H54 (cell line): ENCODE data around the gene WNT3.
"Not testable (repeated sequence)": the region's sequence is repeated elsewhere in the genome, so short reads cannot be mapped to it uniquely, and the experiment has no call there.

Source experiments
- DNase-seq: peaks from one replicate; pipeline ENCODE4 v3.0.0; 2011; ENCODE audit warnings: low spot score, mixed read lengths; ENCODE audit not compliant: insufficient read length
- FAIRE-seq: peaks from 3 replicates; lab custom pipeline; 2011; peaks lifted over from hg19 to GRCh38; lab: Jason Lieb, UNC
- POLR2A ChIP-seq: IDR thresholded peaks from 2 replicates; pipeline ENCODE4 v1.6.1; 2011; ENCODE audit warnings: low read depth, mild to moderate bottlenecking, low read length

Gene WNT3

DNA sequence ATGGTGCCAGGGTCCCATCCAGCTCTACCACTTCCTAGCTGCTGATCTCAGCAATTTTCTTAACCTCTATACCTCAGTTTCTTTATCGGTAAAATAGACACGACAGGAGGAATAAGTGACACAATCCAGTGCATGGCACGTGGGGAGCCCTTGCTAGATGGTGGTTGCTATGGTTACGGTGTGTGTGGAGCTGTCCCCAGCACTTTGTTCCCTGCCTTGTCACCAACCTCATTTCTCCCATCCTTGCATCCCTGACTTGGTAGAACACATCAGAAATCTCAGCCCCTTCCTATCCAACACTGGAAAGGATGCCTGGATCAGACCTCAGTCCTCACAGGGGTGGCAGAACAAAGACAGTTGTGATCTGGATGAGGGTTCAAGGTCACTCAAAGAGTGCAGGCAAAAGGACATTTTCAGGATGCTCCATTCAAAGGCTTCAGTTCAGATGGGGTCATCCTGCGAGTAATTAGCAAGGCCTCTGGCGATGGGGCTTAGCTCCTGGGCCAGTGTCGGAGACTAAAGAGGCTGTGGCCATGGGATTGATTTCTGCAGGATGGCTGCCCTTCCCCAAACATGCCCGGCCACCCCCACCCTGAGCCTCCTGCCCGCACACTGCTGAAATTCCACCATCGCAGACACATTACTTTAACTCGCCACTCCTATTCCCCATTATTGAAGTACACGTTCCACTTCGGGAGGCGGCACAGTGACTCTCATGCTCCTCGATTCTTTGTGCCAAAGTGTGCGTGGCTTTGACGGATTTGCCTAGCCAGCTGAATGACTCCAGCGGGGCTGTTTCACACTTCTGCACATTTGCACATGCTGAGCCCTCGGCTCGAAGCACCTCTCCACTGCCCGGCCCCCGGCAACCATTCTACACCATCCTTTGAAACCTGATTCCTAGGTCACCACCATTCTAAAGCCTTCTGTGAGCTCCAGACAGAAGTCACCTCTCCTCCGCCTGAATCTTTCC, 40.3 kb downstream of the WNT3 start:
- FAIRE-seq: no peak
- DNase-seq: no peak
- no peak for TF ChIP-seq POLR2A

DNA sequence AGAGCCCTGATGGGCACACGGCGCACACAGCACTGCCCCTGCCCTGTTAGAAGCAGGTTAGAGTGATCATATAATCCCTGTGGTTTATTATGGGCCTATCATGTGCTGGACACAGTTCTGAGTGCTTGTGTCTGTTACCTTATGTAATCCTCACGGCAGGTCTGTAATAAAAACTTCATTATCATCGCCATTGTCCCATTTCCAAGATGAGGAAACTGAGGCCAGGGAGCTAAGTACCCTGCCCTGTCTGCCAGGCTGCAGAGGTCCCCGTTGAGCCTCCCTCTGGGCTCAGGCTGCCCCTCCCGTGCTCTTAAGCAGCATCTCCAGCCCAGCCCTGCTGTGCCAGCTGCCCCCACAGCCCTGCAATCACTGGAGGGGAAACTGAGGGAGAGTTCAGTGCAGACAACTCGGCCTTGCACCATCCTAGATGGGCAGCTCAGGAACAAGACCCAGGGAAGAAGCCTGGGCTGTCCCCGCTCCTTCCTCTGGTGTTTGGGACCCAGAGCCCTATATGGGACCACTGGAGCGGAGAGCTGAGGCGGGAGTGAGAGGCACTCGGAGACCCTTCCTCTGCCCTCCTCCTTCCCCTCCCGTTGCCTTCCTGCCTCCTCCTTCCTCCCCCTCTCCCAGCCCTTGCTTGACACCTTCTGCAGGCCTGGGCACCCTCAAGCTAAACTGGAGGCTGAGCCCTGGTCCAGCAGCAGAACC, 42.0 kb downstream of the WNT3 start:
- no peak for DNase-seq
- no peak for TF ChIP-seq POLR2A
- FAIRE-seq: no peak

DNA sequence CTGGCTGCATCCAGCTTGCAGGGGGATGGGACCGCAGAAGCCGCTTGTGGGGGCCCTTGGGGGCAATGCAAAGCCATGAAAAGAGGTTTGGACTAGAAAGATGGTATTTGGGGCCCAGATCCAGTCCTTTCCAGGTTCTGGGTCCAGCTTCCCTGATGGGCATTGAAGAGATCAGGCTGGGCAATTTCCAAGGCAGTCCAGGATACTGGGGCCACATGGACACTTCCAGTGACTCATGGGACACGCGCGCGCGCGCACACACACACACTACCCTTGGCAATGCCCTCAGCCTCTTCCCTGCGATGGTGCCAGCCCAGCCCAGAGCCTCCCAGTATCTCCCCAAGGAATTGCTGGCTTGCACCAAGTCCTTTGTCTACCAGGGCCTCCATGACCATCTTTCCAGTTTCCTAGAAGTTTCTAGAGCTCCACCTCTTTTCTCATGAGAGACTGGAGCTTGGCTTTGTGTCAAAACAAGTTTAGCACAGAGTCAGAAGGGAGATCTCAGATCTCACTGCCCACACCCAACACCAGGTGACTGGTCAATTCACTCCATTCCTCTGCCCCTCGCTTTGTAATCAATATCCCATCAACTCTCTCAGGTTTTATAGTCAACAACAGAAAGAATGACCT, 44.3 kb downstream of the WNT3 start:
- TF ChIP-seq POLR2A: no peak
- DNase-seq: no peak
- no peak for FAIRE-seq

DNA sequence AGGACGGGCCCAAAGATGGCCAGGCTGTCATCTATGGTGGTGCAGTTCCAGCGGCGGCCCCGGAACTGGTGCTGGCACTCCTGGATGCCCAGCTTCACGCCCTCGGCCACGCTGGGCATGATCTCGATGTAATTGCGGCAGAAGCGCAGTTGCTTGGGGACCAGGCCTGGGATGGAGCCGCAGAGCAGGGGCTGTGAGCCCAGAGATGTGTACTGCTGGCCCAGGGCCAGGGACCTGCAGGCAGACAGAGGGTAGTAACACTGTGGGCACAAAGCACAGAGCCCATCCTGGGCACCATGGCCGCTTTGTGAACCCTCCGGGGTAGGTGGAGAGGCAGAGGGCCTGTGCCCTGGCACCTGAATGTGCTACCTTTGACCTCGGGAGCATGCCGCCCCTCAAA, 44.8 kb downstream of the WNT3 start:
- FAIRE-seq (no peak), DNase-seq (no peak)
- TF ChIP-seq POLR2A: no peak

DNA sequence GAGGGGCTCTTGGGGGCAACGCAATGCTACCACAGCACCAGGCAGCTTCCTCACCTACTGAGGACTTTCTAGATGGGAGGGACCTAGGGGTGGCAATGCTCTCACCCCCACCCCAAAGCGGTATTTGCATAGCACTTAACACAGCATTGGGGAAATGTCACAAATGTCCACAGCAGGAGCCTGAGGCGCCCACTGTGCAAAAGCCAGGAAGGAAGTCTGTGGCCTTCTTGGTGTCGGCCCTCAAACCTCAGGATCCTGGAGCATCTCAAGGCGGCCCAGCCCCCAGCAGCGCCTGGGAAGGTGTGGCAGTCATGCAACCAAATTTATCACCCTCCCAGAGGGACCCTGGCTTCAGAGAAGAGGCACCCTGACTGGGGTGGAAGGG, 45.3 kb downstream of the WNT3 start:
- TF ChIP-seq POLR2A: no peak
- FAIRE-seq: no peak
- no peak for DNase-seq

DNA sequence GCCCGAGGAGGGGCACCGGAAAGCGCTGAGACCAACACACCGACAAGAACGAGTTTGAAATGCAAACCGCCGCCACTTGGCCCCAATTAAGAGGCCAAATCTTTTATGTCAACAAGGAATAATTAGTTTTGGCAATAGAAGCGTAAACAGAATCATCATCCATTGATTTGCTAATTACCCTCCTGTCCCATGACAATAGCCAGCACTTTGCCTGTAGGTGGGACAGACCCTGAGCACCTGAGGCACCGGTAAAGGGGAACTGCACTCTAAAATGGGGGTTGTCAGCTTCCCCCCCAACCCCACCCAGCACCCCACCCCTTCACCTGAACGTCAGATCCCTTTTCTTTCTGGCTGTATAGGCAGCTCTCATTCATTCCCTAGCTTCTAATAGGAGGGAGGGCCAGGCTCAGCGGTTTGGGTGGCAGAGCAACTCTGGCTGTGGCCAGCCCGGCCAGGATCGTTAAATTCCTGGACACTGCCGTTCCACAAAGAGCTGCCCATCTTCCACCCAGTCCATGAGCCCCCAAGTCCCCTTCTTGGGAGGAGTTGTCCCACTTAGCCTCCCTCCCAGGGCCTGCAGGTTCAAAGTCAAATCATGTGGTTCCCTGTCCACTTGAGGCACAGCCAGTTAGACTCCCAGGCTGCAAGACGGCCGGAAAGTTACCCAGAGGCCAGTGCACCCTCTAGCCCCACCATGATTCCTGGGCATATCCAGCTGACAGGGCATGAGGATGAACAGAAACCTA, 45.8 kb downstream of the WNT3 start:
- DNase-seq (no peak), FAIRE-seq (no peak)
- no peak for TF ChIP-seq POLR2A

DNA sequence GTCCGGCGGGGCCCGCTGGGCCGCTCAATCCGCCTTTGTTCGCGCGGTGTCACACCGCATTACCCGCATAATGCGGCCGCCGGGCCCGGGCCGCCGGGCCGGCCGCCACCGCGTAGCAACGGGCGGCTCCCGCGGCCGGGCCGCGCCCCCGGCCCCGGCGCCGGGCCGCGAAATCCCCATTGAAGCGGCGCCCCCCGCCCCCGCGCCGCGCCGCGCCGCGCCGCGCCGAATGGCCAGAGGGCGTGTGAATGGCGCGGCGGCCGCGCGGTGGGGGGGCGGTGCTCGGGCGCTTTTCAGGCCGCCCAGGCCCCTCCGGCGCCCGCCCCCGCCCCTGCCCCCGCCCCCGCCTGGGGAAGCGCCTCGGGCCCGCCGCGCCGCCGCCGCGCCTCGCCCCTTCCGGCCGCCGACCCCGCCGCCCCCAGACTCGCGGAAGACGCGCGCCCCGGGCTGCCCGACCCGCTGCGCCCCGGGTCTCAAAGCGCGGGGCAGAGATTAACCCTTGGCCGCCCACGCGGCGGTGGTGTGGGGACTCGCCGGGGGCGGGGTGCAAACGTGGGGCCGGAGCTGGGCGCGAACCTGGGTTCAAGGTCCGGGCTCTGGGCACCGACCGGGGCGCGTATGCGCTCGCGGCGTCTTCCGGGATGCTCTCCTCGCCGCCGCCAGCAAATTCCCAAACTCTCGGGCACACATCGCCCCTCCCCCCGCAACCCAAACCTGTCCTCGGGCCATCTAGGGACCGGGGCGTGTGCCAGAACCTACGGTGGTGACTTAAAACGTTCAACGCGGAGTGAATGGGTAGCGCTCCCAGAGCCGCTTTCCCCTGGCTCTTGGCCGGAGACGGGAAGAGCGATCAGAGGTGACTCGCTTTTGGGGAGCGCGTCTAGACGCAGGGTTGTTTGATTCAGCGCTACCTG, 46.7 kb downstream of the WNT3 start:
- FAIRE-seq: no peak
- peak; percentile 79 for DNase-seq
- no peak for TF ChIP-seq POLR2A

DNA sequence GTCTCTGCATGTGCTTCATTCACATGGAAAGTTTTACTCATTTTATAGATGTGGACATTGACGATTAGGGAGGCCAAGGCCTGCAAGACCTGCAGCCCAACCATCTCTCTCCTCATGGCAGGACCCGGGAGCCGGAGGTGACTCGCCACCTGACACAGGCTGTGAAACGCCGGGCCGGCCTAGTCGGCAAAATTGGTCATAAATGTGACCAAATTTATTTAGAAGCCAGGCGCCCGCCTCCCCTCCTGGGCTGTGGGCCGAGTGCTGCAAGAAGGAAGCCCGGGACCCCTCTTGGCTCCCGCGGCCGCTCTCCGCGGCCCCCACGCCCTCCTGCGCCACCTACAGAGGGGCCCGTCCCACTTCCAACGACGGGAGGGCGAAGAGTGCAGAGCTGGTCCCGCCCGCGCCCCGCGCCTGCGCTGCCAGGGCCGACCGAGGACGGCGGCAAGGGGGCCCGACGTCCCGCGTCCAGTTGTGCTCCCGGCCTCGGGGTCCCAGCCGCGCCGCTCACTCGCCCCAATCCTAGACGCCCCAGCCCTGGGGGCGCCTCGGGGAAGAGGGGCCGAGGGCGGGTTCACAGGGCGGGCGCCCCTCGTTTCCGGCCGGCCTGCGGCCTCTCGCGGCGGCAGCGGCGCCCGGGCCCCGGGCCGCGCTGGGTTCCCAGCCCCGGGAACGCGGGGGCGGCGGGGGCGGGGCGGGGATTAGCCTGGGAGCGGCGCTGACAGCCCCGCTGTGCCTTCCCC, 47.5 kb downstream of the WNT3 start:
- TF ChIP-seq POLR2A: peak; percentile 53
- no peak for DNase-seq
- FAIRE-seq: no peak

DNA sequence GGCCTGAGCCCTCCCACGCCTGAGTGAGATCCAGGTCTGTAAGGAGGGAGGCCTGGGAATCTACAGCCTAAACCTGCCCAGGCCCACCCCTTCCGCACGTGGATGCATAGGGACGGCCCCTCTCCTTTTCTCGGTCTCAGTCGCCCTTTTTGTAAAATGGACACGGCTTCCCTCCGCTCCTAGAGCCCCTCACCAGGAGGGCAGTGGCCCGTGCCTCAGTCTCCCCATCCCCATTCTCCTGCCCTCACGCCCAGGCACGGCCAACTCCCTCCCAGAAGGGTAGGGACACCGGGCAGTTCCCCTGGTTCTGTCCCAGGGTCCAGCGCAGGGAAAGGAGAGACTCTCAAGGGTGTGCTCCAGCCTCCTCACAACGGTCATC, 48.1 kb downstream of the WNT3 start:
- FAIRE-seq: no peak

DNA sequence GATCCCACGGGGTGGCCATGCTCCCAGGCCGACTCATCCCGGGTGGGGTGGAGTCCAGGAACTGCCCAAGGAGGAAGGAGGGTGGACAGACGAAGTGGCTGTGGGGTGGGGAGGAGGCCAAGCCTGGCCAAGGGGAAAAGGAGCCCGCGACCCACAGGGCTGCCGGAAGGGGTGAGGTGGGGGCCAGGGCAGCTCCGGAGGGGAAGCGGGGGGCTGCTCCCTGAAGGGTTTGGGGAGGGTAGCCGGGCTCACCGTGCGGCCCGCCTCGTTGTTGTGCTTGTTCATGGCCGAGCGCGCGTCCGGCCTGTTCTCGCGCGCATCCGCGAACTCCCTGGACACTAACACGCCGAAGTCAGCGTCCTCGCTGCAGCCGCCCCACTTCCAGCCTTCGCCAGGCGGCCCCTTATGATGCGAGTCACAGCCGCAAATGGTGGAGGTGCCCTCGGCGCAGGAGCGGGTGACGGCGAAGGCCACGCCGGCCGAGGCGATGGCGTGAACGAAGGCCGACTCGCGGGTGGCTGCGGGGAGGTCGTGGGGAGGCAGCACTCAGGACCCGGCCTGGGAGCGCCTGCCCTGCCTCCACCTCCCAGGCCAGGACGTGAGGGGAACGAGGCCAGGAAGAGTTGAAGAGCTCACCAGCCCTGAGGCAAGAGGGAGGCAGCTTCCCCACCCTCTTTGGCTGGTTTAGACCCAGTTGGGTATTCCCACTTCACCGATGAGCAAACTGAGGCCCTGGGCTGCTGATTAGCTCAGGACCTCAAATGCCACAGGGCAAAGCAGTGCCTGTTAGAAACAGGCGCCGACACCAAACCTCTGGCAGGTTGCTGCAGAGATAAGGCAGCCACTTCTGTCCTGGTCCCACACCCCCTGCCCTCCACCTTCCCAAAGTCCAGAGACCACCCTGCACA, 48.7 kb downstream of the WNT3 start:
- FAIRE-seq (no peak), DNase-seq (no peak)
- TF ChIP-seq POLR2A: 0 out of 2 replicates have a peak, but pooled peaks have one; percentile 12

More for the DNA sequence above, 48.1 kb downstream of the WNT3 start:
- TF ChIP-seq POLR2A: no peak
- no peak for DNase-seq

DNA sequence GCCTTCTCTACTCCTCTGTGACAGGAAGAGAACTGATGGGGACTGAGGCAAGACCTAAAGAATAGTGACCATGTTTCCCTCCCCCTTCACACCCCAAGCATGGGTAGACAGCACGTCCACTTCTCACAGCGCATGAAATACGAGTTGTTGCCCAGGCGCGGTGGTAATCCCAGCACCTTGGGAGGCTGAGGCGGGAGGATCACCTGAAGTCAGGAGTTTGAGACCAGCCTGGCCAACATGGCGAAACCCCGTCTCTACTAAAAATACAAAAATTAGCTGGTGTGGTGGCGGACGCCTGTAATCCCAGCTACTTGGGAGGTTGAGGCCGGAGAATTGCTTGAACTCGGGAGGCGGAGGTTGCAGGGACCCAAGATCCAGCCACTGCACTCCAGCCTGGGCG, 49.6 kb downstream of the WNT3 start:
- DNase-seq, FAIRE-seq: not testable (repeated sequence)

DNA sequence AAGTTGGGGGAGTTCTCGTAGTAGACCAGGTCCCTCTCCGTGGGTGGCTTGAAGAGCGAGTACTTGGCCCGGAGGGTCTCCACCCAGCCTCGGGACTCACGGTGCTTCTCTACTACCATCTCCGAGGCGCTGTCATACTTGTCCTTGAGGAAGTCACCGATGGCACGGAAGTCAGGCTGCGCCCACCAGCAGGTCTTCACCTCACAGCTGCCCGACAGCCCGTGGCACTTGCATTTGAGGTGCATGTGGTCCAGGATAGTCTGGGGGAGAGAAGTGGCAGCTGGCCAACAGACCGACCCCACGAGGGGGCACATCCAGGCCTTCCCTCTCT, 50.0 kb downstream of the WNT3 start:
- FAIRE-seq: no peak
- DNase-seq: no peak
- TF ChIP-seq POLR2A: no peak
